GM12872 (cell line): Measurements from ENCODE around the gene RAD54L.

ENCODE experiments used
- TF ChIP-seq, protein P1 (sequence below): IDR thresholded peaks from 3 replicates; pipeline ENCODE4 v1.5.1; 2011; ENCODE audit warnings: low read depth, mild to moderate bottlenecking, low read length, moderate library complexity; ENCODE audit not compliant: insufficient read depth

Gene RAD54L

DNA sequence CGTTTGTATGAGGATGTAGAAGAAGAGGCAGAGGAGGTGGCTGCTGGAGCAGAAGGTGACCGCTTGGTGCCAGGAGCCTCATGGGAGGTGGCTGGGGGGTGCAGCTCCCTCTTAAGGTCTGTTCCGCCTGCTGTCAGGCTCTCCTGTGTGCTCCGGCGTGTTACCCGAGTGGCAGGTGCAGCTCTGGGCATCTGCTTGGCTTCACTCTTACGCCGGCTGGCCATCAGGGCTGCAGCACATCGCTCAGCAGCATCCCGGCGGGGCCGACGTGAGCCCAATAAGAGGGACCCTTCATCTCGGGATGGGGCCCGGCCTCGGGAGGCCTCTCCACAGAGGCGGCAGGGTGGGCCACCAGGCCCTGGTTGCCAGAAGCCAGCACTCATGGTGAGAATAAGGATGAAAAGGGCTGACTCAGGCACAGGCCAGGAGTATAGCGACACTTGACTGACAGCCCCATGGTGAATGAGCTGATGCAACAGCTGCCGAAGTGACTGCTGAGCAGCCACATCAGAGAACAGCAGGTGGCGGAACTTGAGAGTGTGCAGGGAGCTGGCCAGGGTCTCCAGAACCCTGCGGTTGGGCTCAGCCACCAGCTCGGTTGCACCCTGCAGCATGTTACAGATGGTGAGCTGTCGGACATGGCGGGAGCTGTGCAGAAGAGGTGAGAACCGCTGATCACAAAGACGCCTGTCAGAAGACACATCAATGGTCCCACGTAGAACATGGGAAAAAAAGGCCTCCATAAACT, 38.3 kb downstream of the RAD54L start:
- TF ChIP-seq, protein P1, sequence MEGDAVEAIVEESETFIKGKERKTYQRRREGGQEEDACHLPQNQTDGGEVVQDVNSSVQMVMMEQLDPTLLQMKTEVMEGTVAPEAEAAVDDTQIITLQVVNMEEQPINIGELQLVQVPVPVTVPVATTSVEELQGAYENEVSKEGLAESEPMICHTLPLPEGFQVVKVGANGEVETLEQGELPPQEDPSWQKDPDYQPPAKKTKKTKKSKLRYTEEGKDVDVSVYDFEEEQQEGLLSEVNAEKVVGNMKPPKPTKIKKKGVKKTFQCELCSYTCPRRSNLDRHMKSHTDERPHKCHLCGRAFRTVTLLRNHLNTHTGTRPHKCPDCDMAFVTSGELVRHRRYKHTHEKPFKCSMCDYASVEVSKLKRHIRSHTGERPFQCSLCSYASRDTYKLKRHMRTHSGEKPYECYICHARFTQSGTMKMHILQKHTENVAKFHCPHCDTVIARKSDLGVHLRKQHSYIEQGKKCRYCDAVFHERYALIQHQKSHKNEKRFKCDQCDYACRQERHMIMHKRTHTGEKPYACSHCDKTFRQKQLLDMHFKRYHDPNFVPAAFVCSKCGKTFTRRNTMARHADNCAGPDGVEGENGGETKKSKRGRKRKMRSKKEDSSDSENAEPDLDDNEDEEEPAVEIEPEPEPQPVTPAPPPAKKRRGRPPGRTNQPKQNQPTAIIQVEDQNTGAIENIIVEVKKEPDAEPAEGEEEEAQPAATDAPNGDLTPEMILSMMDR: no peak

DNA sequence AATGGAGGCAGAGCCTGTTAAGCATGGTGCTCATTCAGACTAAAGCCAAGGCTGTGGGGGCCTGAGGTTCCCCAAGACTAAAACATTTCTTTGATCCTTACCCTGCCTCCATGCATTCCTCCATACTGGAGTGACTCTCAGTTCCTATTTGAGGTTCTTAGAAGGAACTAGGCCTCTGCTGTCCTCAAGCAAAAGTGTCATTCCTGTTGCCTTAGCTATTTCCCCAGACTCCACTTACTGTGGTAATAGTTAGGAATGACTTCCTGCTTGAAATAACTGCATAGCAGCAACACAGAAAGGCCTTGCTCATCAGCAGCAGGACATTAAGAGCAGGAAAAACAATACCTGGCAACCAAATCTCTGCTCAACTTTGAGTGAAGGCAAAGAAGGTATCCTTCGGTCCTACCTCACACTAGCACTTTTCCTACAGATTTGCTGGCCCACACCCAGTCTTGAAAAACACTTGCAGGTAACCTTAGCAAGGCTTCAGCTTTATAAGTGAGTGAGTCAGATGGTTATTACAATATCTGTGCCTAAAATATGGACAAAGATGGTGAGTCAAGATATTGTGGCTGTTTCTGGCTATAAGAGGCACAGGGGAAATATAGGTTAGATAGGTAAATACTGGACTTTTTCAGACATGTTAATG, 41.0 kb downstream of the RAD54L start:
- TF ChIP-seq, protein P1: no peak

DNA sequence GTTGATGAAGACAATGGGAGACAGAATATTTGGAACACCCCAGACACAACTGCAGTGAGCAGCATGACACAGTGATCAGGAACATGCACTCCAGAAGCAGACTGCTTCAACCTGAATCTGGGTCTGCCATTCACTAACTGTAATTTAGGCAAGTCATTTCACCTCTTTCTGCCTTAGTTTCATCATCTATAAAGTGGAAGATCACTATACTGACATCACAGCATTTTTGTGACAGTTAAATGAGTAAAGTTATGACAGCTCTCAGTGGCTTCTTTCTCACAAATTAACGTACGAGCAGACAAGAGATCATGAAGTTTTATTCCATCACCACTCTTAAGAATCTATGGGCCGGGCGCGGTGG, 41.6 kb downstream of the RAD54L start:
- TF ChIP-seq, protein P1: no peak

DNA sequence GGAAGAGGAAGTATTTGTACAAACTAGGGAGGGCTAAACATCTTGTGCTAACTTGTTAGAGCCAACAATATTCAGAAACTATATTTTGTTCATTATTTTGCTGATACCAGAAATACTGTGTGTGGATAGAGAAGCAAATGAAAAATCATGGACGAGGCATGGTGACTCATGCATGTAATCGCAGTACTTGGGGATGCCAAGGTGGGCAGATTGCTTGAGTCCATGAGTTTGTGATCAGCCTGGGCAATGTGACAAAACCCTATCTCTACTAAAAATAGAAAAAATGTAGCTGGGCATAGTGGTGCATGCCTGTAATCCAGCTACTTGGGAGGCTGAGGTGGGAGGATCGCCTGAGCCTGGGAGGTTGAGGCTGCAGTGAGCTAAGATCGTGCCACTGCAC, 42.4 kb downstream of the RAD54L start:
- TF ChIP-seq, protein P1: no peak

DNA sequence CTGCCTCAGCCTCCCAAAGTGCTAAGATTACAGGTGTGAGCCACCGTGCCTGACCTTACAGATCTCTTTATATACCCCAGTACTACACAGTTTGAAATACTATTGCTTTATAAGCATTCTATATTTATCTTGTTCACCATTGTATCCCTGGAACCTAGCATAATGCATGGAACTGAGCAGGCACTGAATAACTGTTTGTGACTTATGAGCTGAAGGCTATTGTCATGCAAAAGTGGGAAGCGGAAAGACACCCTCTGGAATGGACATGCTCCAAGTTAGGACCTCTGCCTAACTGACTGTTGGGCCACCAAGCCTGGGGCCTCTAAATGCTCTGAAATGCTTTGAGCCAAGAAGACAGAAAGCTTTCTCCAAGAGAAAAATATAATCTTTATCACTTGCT, 47.7 kb downstream of the RAD54L start:
- TF ChIP-seq, protein P1: no peak

DNA sequence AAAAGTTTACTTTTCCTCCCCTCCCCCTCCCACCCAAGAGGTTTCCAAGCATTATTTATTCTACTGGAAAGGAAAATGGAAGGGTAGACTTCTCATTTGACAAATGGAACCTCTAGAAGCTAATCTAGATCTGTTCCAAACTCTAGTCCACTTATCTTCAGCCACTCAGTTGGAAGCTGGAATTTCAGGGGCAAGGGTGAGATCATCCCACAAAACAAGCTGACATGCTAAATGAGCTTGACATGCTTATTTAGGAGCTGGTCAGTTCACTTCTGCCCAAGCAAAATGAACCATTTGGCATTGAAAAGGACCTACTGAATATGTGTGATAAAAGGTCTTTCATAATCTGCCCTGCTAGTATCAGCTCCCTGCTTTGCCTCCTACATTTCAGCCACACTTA, 50.8 kb downstream of the RAD54L start:
- TF ChIP-seq, protein P1: no peak

DNA sequence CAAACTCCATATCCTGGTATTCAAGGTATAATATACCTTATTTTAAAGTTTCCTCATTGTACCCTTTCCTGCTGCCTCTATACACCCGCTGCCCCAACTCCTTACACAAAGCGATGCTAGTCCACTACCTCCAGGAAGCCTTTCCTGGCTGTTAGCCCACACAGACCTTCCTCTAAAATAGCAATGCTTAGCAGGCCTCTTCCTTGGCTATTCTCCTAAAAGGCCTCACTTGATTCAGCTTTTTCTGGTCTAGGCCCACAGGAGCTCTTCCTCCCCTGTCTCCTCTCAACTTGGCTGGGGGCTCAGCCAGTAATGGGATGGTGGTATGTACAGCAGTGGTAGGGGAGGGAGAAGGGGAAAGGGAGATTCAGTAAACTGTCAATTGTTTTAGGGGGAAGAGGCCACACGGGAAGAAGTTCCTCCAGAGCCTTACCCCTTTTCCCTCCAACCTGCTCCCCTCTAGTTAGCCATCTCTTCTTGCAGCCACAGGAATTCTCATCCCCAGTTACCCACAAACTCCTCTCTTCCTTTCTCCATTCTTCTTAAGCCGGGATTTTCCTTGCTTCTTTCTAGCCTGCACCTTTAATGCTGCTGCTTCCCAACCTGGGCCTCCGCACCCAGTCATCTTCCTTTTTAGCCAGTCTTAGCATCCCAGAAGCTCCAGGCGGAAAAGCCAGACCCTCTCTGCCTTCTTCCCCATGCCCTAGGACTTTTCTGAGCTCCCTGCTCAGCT, 53.3 kb downstream of the RAD54L start:
- TF ChIP-seq, protein P1: no peak
